Ovary (tissue), 9 donors: ENCODE measurements around the gene FOXC2. TPM values are rescaled to one million over a fixed set of nuclear protein-coding genes. Genes with fewer than 3 reads are reported as not detected.

Experiments used
- DNase-seq, 5 donors: peaks; one replicate each; pipeline ENCODE4 v3.0.0-alpha.2; 2019 to 2020
- H3K27ac ChIP-seq, 2 donors: fragments of 200-600 bp; one replicate each; pipeline versions ENCODE4 v1.5.1 to v1.8.0; 2019 to 2022
- H3K27me3 ChIP-seq: fragments of 200-600 bp; one replicate; pipeline ENCODE4 v1.8.0; 2022
- H3K36me3 ChIP-seq: fragments of 200-600 bp; sonication (generic); one replicate; pipeline ENCODE4 v1.5.1; 2019
- H3K4me1 ChIP-seq: one replicate; pipeline ENCODE4 v1.8.1; 2013; ENCODE audit warnings: mild to moderate bottlenecking, moderate library complexity; ENCODE audit not compliant: insufficient read depth
- H3K4me3 ChIP-seq: fragments of 200-600 bp; sonication (generic); one replicate; pipeline ENCODE4 v1.5.1; 2017
- H3K9me3 ChIP-seq, 2 donors: fragments of 200-600 bp in 1 of 2; sonication (generic) in 1 of 2; one replicate each; pipeline versions ENCODE4 v1.5.1 to v1.8.1; 2013 to 2019; ENCODE audit warnings: mild to moderate bottlenecking in 1 of 2, moderate library complexity in 1 of 2
- EP300 ChIP-seq: sonication (generic); formaldehyde crosslinking; IDR thresholded peaks from one replicate; pipeline ENCODE4 v1.6.1; 2017; ENCODE audit warnings: antibody characterized with exemption
- POLR2A ChIP-seq: fragments of 450-650 bp; IDR thresholded peaks from one replicate; pipeline ENCODE4 v1.6.1; 2017; ENCODE audit warnings: antibody characterized with exemption, mild to moderate bottlenecking, moderate library complexity
- WGBS, 3 donors: extraction: QIAGEN DNeasy Blood & Tissue Kit in 1 of 3; methylation state at CpG; one replicate each; pipeline versions ENCODE4 v1.1.5 to v1.1.7; 2013 to 2017; 5-methylcytosine and 5-hydroxymethylcytosine counted together
- intact Hi-C, 4 donors: fragments of 100-400 bp; cut with DNase I; formaldehyde crosslinking; loops; one replicate each; pipeline versions ENCODE4 v1.11.0 to v1.15.1; 2022 to 2023
- polyA plus RNA-seq, 2 donors: library from polyadenylated mRNA; stranded (reverse); fragments of 200-250 nt in 1 of 2; fragments of 350-450 nt in 1 of 2; fragmentation: Illumina TruSeq in 1 of 2; extraction: RNeasy Lipid Tissue Mini Kit (QIAGEN cat#74804) in 1 of 2; gene quantifications; one replicate each; pipeline ENCODE4 v1.2.3, GENCODE V29; 2013 to 2014
- total RNA-seq, 7 donors: library from RNA; depleted of rRNA in 2 of 7; stranded (reverse); fragments of >200 nt in 2 of 7; fragmentation: NEBNext Ultra II Directional in 3 of 7; extraction: Animal tissue kit (Norgen Biotek cat#: 25700) in 3 of 7; gene quantifications; one replicate each; pipeline versions ENCODE4 v1.1.0 to v1.2.4, GENCODE V29; 2016 to 2023
- TF ChIP-seq, protein P1 (sequence below), 3 donors: fragments of 450-650 bp in 2 of 3; fragments of 200-600 bp in 1 of 3; IDR thresholded peaks; one replicate each; pipeline versions ENCODE4 v1.5.1 to v1.8.0; 2016 to 2022; ENCODE audit warnings: antibody characterized with exemption in 3 of 3, mild to moderate bottlenecking in 1 of 3
- donor health status: DM: no; HTN: no; CAD: no; lungs with moderate emphysema.
- donor health status: DM: no; HTN: no; CAD: no.
- donor health status: Bipolar disorder and iron deficiency.
- donor health status: DM: yes; HTN: yes; CAD: no.
- donor health status: DM: no; HTN: no; CAD: no.
- donor health status: DM: yes; HTN: yes; CAD: no.

Gene FOXC2
- total and polyA plus RNA-seq, 9 donors: 0.10 to 2.5 (median 0.36) TPM

DNA sequence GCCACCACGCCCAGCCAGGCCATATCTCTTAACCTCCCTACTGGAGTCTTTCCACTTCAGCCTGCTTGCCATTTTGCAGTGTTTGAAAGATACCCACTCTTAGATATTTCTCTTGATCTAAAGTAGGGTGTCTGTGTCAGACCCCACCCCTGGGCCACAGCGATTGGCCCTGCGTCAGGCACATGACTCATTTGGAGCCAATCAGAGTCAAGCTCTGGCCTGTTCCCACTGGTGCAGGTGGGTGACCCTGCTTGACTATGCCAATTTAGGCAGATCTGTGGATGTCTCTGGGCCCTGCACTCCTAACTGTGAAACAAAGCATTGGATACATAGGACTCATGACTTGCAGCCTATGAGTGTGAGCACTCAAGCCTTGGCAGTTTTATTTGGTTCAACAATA is 39.3 kb downstream of the FOXC2 start:
- no peaks in the 10 kb centered on the region for H3K27me3 ChIP-seq
- no peak overlapping the region for H3K27ac ChIP-seq
- intact Hi-C loops: no loop called here

DNA sequence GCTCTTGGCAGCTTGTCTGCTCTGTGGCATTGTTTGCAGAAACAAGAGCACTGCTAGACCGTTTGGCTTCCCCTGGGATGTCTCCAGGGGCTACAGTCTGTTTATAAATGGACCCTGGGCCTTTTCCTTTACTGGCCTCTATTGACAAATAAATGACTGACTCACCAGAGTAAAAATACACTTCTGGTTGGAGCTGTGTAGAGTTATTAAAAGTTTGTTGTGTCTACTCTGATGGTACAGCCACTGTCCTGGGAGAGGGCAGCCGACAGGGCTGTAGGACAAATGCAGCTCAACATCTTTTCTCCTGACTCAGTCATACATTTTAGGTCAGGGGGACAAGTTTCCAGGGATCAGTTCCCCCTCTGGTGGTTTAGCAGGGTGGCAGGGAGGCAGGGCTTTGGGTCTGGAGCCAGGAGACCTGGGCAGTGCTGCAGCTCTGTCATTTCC is 41.7 kb downstream of the FOXC2 start:
- Histone ChIP-seq H3K4me1 (peaks cover 1% of the 10 kb centered on the region), H3K27me3 (no peaks in the 10 kb centered on the region), H3K27ac (no peak overlapping the region), H3K36me3 (no peaks in the 10 kb centered on the region), H3K9me3 (no peaks in the 10 kb centered on the region), H3K4me3 (no peak overlapping the region)
- no peak for TF ChIP-seq POLR2A
- TF ChIP-seq, protein P1, sequence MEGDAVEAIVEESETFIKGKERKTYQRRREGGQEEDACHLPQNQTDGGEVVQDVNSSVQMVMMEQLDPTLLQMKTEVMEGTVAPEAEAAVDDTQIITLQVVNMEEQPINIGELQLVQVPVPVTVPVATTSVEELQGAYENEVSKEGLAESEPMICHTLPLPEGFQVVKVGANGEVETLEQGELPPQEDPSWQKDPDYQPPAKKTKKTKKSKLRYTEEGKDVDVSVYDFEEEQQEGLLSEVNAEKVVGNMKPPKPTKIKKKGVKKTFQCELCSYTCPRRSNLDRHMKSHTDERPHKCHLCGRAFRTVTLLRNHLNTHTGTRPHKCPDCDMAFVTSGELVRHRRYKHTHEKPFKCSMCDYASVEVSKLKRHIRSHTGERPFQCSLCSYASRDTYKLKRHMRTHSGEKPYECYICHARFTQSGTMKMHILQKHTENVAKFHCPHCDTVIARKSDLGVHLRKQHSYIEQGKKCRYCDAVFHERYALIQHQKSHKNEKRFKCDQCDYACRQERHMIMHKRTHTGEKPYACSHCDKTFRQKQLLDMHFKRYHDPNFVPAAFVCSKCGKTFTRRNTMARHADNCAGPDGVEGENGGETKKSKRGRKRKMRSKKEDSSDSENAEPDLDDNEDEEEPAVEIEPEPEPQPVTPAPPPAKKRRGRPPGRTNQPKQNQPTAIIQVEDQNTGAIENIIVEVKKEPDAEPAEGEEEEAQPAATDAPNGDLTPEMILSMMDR (IDR thresholded peaks at IDR 0.05): no peak
- TF ChIP-seq EP300: no peak
- WGBS, 3 donors: 7 to 19% (median 15%) methylated on average over 2 of the region's 2 CpGs
- intact Hi-C loops: no loop called here
- no peak for DNase-seq

More for the DNA sequence above, 39.3 kb downstream of the FOXC2 start:
- no peak for DNase-seq
- Histone ChIP-seq H3K4me3 (no peak overlapping the region), H3K9me3 (no peaks in the 10 kb centered on the region), H3K4me1 (no peaks in the 10 kb centered on the region), H3K36me3 (no peaks in the 10 kb centered on the region)
- TF ChIP-seq, protein P1 (IDR thresholded peaks at IDR 0.05): no peak
- TF ChIP-seq EP300 (no peak), POLR2A (no peak)
- WGBS, 3 donors: 92 to 97% (median 96%) methylated on average over 3 of the region's 3 CpGs

DNA sequence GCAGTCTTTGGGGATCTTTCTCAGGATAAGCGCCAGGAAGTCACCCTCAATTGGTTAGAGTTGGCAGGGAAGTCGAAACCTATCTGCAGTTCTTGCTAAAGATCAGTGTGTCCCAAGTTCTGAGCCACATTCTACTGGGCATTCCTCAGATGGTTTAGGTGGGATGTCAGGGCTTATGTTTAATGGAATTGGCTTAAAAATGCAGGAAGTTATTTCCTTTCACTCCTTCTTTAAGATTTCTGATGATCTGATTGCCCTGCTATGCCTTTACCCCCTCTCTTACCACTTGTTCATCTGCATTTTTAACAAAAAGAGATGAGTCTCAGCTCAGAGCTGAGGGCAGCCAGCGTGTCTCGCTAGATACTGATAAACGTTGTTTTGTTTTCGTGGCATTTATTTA is 42.5 kb downstream of the FOXC2 start:
- no peaks in the 10 kb centered on the region for H3K9me3 ChIP-seq
- DNase-seq: no peak
- peaks cover 1% of the 10 kb centered on the region for H3K4me1 ChIP-seq
- no peaks in the 10 kb centered on the region for H3K36me3 ChIP-seq
- TF ChIP-seq, protein P1 (IDR thresholded peaks at IDR 0.05): no peak
- TF ChIP-seq POLR2A: no peak
- no peak for TF ChIP-seq EP300
- no peak overlapping the region for H3K4me3 ChIP-seq
- intact Hi-C loops: no loop called here
- no peaks in the 10 kb centered on the region for H3K27me3 ChIP-seq
- 70 to 76% (median 73%) methylated on average over 6 of the region's 6 CpGs for WGBS, 3 donors
- no peak overlapping the region for H3K27ac ChIP-seq

DNA sequence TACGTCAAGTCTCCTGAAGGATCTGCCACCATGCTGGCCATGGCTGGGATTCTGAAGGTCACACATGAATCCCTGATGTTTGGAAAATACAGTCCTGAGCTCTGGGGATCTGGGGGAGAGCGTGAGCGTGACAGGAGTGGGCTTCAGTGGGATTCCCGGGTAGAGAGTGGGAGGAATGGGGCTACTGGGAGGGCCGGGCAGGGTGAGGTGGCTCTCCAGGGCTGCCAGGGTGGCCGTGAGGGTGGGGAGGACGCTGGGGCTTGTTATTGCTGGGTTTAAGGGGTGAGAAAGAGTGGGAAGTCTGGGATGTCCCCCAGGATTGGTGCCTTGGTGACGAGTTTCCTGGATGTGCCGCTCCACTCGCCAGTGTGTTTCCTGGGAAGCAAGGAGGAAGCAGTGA is 43.0 kb downstream of the FOXC2 start:
- peaks cover 1% of the 10 kb centered on the region for H3K4me1 ChIP-seq
- no peaks in the 10 kb centered on the region for H3K36me3 ChIP-seq
- WGBS, 3 donors: 85 to 90% (median 87%) methylated on average over 10 of the region's 10 CpGs
- no peaks in the 10 kb centered on the region for H3K27me3 ChIP-seq
- H3K27ac ChIP-seq: no peak overlapping the region
- TF ChIP-seq EP300 (no peak), POLR2A (no peak)
- TF ChIP-seq, protein P1 (IDR thresholded peaks at IDR 0.05): no peak
- DNase-seq: no peak
- H3K9me3 ChIP-seq: no peaks in the 10 kb centered on the region
- H3K4me3 ChIP-seq: no peak overlapping the region
- intact Hi-C loops: no loop called here
